AG04450 (cell line): ENCODE measurements around the gene IRF3. TPM values are rescaled to one million over a fixed set of nuclear protein-coding genes. Genes with fewer than 3 reads are reported as not detected.

ENCODE experiments used
- CTCF ChIA-PET: fragments of 300-600, 350-600 bp; formaldehyde crosslinking; extraction: SDS; loops from one replicate; lab custom pipeline; 2022; ENCODE audit warnings: antibody characterized with exemption, inconsistent platforms; lab: Charles Lee
- POLR2A ChIA-PET: fragments of 350-600 bp; formaldehyde crosslinking; extraction: SDS; loops from one replicate; lab custom pipeline; 2021; ENCODE audit warnings: antibody characterized with exemption, inconsistent platforms; lab: Yijun Ruan, JAX
- DNase-seq: peaks from one replicate; pipeline ENCODE4 v3.0.0-alpha.2; 2011; ENCODE audit warnings: low read depth, low spot score
- H3K27ac ChIP-seq: one replicate; pipeline ENCODE4 v1.5.1; 2012; ENCODE audit warnings: low read depth, low read length, control low read depth
- H3K27me3 ChIP-seq: one replicate; pipeline ENCODE4 v1.6.0; 2012; ENCODE audit warnings: low read length; ENCODE audit not compliant: control insufficient read depth, insufficient read depth
- H3K4me3 ChIP-seq: 2 replicates; pipeline ENCODE4 v1.5.1; 2011; ENCODE audit warnings: mild to moderate bottlenecking, low read depth, low read length, control low read depth
- H3K9me3 ChIP-seq: 2 replicates; pipeline ENCODE4 v1.5.1; 2012; ENCODE audit warnings: low read length; ENCODE audit not compliant: control insufficient read depth, insufficient read depth
- CTCF ChIP-seq: IDR thresholded peaks from 2 replicates; pipeline ENCODE4 v1.5.1; 2011; ENCODE audit warnings: low read depth, low read length, control low read depth, inconsistent platforms
- polyA plus RNA-seq: library from polyadenylated mRNA; depleted of rRNA; stranded (reverse); fragments of >200 nt; gene quantifications from 2 replicates; pipeline ENCODE4 v1.2.3, GENCODE V29; 2011

Gene IRF3
- polyA plus RNA-seq, 1 experiment: 33.5 TPM

GRCh38 chr19:49705919-49706318, 40.3 kb upstream of the IRF3 start:
- POLR2A ChIA-PET: interaction anchor here (0.6 kb wide), 1 partner anchor 25 kb away, joined by 3 read pairs; no protein-coding TSS in a partner anchor
- no peak for DNase-seq
- Histone ChIP-seq H3K27me3 (no peaks in the 10 kb centered on the region), H3K27ac (no peak overlapping the region), H3K9me3 (no peaks in the 10 kb centered on the region; the same call in 1 of the 2 replicates), H3K4me3 (no peak overlapping the region)
- CTCF ChIA-PET: no interaction called here
- no peak for TF ChIP-seq CTCF

- H3K27ac ChIP-seq: no peak overlapping the region
- no peak for DNase-seq
- TF ChIP-seq CTCF: no peak
- CTCF ChIA-PET: no interaction called here
- POLR2A ChIA-PET: interaction anchor here (0.6 kb wide), 1 partner anchor 26 kb away, joined by 3 read pairs; no protein-coding TSS in a partner anchor
- no peak overlapping the region for H3K4me3 ChIP-seq
- no peaks in the 10 kb centered on the region for H3K27me3 ChIP-seq
- no peaks in the 10 kb centered on the region; the same call in 1 of the 2 replicates for H3K9me3 ChIP-seq
Observed at GRCh38 chr19:49704888-49705642, 39.4 kb upstream of the IRF3 start.

GRCh38 chr19:49701271-49701786, 35.7 kb upstream of the IRF3 start:
- Histone ChIP-seq H3K4me3 (no peak overlapping the region), H3K9me3 (no peaks in the 10 kb centered on the region), H3K27ac (no peak overlapping the region), H3K27me3 (no peaks in the 10 kb centered on the region)
- DNase-seq: no peak
- ChIA-PET POLR2A (no interaction called here), CTCF (no interaction called here)
- TF ChIP-seq CTCF: no peak

GRCh38 chr19:49700563-49700962, 34.9 kb upstream of the IRF3 start:
- no peak overlapping the region for H3K4me3 ChIP-seq
- DNase-seq: no peak
- ChIA-PET CTCF (interaction anchor here (0.7 kb wide), 1 partner anchor 17 kb away, joined by 4 read pairs; no protein-coding TSS in a partner anchor), POLR2A (no interaction called here)
- TF ChIP-seq CTCF: no peak
- H3K27ac ChIP-seq: no peak overlapping the region
- H3K27me3 ChIP-seq: no peaks in the 10 kb centered on the region
- no peaks in the 10 kb centered on the region for H3K9me3 ChIP-seq

- DNase-seq: no peak
- ChIA-PET POLR2A (interaction anchor here (0.6 to 0.7 kb wide), 2 partner anchors 86 to 366 kb away, joined by 3 to 6 read pairs; no protein-coding TSS in a partner anchor), CTCF (interaction anchor here (0.5 to 1.9 kb wide), 2 partner anchors 18 to 50 kb away, joined by 5 to 8 read pairs; no protein-coding TSS in a partner anchor)
Observed at GRCh38 chr19:49699364-49699763, 33.7 kb upstream of the IRF3 start.

More at GRCh38 chr19:49699364-49699763, 33.7 kb upstream of the IRF3 start:
- no peak for TF ChIP-seq CTCF
- no peaks in the 10 kb centered on the region for H3K9me3 ChIP-seq
- H3K27me3 ChIP-seq: no peaks in the 10 kb centered on the region
- H3K27ac ChIP-seq: no peak overlapping the region
- no peak overlapping the region for H3K4me3 ChIP-seq
